GM18502 (cell line): Measurements from ENCODE around the gene SPHK1.

Experiments
- ATAC-seq: cut with Tn5 transposase; IDR thresholded peaks from one replicate; pipeline ENCODE4 v1.9.1; 2021; ENCODE audit warnings: mild to moderate bottlenecking; ENCODE audit not compliant: unreplicated experiment, poor library complexity

The SPHK1 gene

GRCh38 chr17:76383546-76384221, 725 bp upstream of the SPHK1 start:
- ATAC-seq = peak; percentile 22

DNA sequence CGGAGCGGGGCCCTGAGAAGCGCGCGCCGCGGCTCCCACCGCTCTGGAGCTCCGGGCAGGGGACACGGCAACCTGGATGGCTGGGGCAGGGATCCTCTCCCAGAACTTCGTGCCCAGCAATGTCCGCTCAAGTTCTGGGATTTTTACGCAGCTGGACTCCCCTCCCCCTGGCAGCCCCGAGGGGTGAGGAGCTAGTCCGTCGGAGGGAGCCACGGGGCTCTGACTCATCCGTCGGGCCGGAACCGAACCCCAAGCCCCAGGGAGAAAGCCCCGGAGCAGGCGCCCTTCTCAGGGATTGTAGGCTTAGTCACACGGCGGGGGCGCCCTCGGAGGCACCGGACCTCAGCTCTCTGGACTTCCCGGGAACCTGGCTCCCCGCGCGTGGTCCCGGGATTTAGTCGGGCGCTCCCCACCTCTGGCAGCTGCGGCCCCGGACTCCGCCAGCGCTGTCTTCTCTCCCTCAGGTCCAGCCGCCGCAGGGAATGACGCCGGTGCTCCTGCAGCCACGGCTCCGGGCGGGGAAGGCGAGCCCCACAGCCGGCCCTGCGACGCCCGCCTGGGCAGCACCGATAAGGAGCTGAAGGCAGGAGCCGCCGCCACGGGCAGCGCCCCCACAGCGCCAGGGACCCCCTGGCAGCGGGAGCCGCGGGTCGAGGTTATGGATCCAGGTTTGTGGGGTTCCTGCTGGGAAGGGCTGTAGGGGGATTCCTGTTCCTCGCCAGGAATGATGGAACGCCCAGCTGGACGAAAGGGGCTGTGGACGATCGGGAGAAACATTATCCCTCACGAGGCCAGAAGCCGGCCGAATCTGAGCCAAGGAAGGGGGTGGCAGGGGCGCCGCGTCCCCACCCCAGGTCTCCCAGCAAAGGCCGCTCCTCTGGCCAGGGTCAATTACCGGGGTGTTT, 830 bp downstream of the SPHK1 start:
- no peak for ATAC-seq

DNA sequence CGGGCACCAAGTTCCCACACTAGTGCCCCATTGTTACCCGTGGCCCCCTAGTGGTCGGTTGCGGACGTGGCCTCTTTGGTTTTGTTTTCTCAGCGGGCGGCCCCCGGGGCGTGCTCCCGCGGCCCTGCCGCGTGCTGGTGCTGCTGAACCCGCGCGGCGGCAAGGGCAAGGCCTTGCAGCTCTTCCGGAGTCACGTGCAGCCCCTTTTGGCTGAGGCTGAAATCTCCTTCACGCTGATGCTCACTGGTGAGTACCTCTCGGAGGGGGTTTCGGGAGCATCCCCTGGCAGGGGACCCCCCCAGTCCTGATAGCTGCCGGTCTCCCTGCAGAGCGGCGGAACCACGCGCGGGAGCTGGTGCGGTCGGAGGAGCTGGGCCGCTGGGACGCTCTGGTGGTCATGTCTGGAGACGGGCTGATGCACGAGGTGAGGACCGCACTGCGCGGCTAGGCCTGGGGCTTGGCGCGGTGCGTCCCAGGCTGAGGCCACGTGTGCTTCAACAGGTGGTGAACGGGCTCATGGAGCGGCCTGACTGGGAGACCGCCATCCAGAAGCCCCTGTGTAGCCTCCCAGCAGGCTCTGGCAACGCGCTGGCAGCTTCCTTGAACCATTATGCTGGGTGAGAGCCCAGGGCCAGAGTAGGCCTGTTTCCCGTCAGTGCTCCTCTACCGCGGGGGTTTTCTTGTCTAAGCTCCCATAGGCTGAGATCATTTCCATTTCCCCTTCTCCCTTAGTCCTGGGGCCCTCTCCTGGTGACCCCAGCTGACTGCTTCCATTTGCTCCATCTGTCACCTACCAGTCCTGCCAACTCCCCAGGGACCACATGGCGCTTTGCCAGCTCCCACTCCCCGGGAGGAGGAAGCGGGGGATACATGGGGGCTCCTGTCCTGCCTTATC, 1.7 kb downstream of the SPHK1 start:
- ATAC-seq = no peak

GRCh38 chr17:76386966-76387765, 2.8 kb downstream of the SPHK1 start:
- ATAC-seq = no peak

DNA sequence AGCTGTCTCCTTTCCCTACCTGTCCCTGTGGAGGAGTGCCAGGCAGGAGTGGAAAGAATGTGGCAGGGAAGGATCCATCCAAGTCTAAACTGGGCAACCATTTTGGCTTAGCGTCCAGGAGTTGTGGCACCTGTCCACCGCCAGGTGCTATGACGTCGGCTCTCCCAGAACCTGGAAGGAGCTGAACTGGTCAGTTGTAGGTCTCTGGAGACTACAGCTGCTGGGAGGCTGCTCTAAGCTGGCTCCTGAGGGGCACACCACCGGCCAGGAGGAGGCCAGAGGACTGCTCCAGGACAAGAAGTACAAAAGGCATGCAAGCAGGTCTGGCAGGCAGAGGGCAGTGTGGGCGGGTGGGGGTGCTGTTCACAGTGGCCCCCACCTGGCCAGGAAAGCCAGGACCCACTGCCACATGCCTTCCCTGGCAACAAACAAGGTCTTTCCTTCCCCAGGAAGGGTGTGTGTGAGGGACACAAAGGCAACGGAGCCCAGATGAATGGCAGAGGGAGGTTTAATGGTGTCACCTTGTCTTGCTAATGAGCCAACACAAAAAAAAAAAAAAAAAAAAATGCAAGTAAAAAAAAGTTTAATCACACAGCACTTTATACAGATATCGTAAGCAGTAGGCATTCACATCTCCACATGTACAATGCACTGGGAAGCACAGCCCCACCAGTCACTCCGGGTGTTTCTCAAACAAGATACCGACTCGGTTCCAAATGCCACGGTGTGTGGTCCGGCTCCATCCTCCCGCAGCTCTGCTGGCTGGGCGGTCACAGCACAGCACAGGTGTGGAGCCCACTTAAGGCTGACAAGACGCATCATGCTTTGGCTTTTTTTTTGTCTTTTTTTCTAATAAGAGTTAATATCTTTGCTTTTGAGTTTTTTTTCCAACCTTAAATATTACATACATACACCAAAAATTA, 4.8 kb downstream of the SPHK1 start:
- no peak for ATAC-seq

- ATAC-seq = no peak
Measured at GRCh38 chr17:76390003-76390421, 5.6 kb downstream of the SPHK1 start.

- no peak for ATAC-seq
Measured at GRCh38 chr17:76391200-76391715, 6.8 kb downstream of the SPHK1 start.

- no peak for ATAC-seq
Measured at GRCh38 chr17:76394166-76394565, 9.8 kb downstream of the SPHK1 start.

GRCh38 chr17:76395980-76396379, 11.6 kb downstream of the SPHK1 start:
- no peak for ATAC-seq

- no peak for ATAC-seq
Measured at GRCh38 chr17:76397184-76397583, 12.8 kb downstream of the SPHK1 start.

DNA sequence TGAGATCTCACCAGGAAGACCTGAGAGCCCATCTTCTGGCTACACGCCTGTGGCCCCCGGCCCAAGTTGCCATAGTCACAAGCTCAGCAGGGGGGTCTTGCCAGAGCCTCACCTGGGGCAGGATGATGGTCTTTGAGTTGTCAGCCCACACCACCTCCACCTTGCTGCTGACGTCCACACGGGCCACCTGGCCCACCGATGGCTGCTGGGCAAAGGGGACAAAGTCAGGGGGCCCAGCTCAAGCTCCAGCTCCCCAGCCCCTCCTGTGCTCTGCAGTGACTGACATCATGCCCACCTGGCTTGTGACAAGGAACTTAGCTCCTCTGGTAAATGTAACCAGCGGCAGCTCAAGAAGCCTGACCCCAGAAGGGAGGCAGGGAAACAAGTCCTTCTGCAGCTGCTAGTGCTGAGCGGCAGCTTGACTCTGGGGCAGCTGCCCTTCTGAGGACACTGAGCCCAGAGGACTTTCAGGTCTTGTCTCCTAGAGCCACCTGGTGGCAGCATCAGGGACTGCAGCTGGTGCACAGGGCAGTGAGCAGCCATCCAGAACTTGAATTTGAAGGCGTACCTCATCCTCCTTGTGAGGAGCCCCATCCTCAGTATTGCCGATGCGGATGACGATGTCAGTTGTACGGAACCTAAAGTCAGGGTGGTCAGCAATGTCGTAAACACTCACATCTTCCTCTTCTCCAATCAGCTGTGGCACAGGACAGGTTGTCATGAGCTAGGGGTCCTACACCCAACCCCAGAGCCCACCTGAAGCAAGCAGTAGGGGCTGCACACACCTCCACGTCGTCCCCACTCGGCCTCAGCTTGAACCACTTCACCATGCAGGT, 13.5 kb downstream of the SPHK1 start:
- ATAC-seq = peak; percentile 56

GRCh38 chr17:76398523-76399174, 14.2 kb downstream of the SPHK1 start:
- ATAC-seq = no peak

- no peak for ATAC-seq
Measured at GRCh38 chr17:76399175-76400172, 15.1 kb downstream of the SPHK1 start.

GRCh38 chr17:76402711-76403110, 18.3 kb downstream of the SPHK1 start:
- no peak for ATAC-seq

DNA sequence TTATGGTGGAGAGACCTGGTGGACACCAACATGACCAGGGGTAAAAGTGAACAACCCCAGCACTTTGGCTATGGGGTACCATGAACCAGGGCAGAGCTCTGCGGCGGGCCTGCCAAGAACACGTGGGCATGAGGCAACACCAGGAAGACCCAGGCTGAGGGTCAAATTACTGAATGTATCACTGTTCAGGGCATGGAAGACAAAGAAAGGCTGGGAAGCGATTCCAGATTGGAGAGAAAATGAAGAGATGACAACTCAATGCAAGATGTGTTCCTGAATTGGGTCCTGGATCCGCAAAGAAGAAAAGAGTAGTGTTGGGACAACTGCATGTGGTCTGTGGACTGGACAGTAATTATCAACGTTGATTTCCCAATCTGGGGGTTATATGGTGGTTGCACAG, 19.8 kb downstream of the SPHK1 start:
- no peak for ATAC-seq

DNA sequence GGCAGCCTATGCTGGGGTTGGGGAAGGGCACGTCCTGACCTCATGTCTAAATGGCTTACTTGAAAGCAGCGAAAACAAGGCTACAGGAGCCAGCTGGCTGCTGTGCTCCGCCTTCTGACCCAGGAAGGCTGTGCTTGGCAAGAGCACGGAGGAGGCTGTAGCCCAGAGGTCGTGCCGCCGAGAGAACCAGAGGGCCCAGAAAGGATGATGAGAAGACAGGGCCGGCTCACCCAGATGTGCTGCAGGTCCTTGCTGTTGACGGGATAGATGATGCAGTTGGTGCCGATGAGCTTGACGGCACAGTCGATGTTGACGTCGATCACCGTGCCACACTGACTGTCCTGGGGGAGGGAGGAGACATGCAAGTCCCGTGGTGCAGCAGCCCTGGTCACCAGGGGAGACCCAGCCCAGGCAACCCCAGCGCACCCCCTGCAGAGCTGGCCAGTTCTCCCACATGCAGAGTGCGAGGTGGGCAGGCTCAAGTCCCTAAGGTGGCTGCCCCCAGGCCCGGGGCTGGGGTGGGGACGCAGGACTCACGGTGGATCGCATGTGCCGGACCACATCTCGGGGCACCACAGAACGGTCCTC, 20.7 kb downstream of the SPHK1 start:
- no peak for ATAC-seq
